ENCODE data around the gene PRKN.

PRKN gene

GRCh38 chr6:162722633-162723032 lies 4.9 kb downstream of the PRKN start:
- no peak for TF ChIP-seq ZNF274 (IDR thresholded peaks at IDR 0.05; ENCODE audit: low read depth, low read length)

GRCh38 chr6:162722226-162722625 lies 5.3 kb downstream of the PRKN start:
- TF ChIP-seq ZNF274 (IDR thresholded peaks at IDR 0.05; ENCODE audit: low read depth, low read length): no peak
- no peak overlapping the region for H3K4me3 ChIP-seq (ENCODE audit: low read length)

More at GRCh38 chr6:162722633-162723032, 4.9 kb downstream of the PRKN start:
- H3K4me3 ChIP-seq (ENCODE audit: low read length): no peak overlapping the region

GRCh38 chr6:162721404-162721687 lies 6.2 kb downstream of the PRKN start:
- no peak for TF ChIP-seq ZNF274 (IDR thresholded peaks at IDR 0.05; ENCODE audit: low read depth, low read length)
- H3K4me3 ChIP-seq (ENCODE audit: low read length): no peak overlapping the region

- no peak for TF ChIP-seq ZNF274 (IDR thresholded peaks at IDR 0.05; ENCODE audit: low read depth, low read length)
- H3K4me3 ChIP-seq (ENCODE audit: low read length): no peak overlapping the region
Measured at GRCh38 chr6:162719528-162719927, 8.0 kb downstream of the PRKN start.

GRCh38 chr6:162715601-162716000 lies 12.0 kb downstream of the PRKN start:
- H3K4me3 ChIP-seq (ENCODE audit: low read length): no peak overlapping the region
- no peak for TF ChIP-seq ZNF274 (IDR thresholded peaks at IDR 0.05; ENCODE audit: low read depth, low read length)

GRCh38 chr6:162713974-162714780 lies 13.4 kb downstream of the PRKN start:
- no peak overlapping the region for H3K4me3 ChIP-seq (ENCODE audit: low read length)
- TF ChIP-seq ZNF274 (IDR thresholded peaks at IDR 0.05; ENCODE audit: low read depth, low read length): no peak

GRCh38 chr6:162712694-162713093 lies 14.9 kb downstream of the PRKN start:
- no peak overlapping the region for H3K4me3 ChIP-seq (ENCODE audit: low read length)
- TF ChIP-seq ZNF274 (IDR thresholded peaks at IDR 0.05; ENCODE audit: low read depth, low read length): no peak

GRCh38 chr6:162711376-162711775 lies 16.2 kb downstream of the PRKN start:
- TF ChIP-seq ZNF274 (IDR thresholded peaks at IDR 0.05; ENCODE audit: low read depth, low read length): no peak
- H3K4me3 ChIP-seq (ENCODE audit: low read length): no peak overlapping the region

- H3K4me3 ChIP-seq (ENCODE audit: low read length): no peak overlapping the region
- no peak for TF ChIP-seq ZNF274 (IDR thresholded peaks at IDR 0.05; ENCODE audit: low read depth, low read length)
Measured at GRCh38 chr6:162710936-162711335, 16.6 kb downstream of the PRKN start.

- no peak for TF ChIP-seq ZNF274 (IDR thresholded peaks at IDR 0.05; ENCODE audit: low read depth, low read length)
- H3K4me3 ChIP-seq (ENCODE audit: low read length): no peak overlapping the region
Measured at GRCh38 chr6:162710419-162710818, 17.1 kb downstream of the PRKN start.

GRCh38 chr6:162709431-162709830 lies 18.1 kb downstream of the PRKN start:
- H3K4me3 ChIP-seq (ENCODE audit: low read length): no peak overlapping the region
- TF ChIP-seq ZNF274 (IDR thresholded peaks at IDR 0.05; ENCODE audit: low read depth, low read length): no peak

GRCh38 chr6:162708971-162709370 lies 18.6 kb downstream of the PRKN start:
- TF ChIP-seq ZNF274 (IDR thresholded peaks at IDR 0.05; ENCODE audit: low read depth, low read length): no peak

GRCh38 chr6:162706232-162706631 lies 21.3 kb downstream of the PRKN start:
- no peak for TF ChIP-seq ZNF274 (IDR thresholded peaks at IDR 0.05; ENCODE audit: low read depth, low read length)

More at GRCh38 chr6:162708971-162709370, 18.6 kb downstream of the PRKN start:
- H3K4me3 ChIP-seq (ENCODE audit: low read length): no peak overlapping the region

GRCh38 chr6:162705736-162706135 lies 21.8 kb downstream of the PRKN start:
- TF ChIP-seq ZNF274 (IDR thresholded peaks at IDR 0.05; ENCODE audit: low read depth, low read length): no peak
- no peak overlapping the region for H3K4me3 ChIP-seq (ENCODE audit: low read length)

More at GRCh38 chr6:162706232-162706631, 21.3 kb downstream of the PRKN start:
- H3K4me3 ChIP-seq (ENCODE audit: low read length): no peak overlapping the region

GRCh38 chr6:162704001-162704400 lies 23.6 kb downstream of the PRKN start:
- no peak for TF ChIP-seq ZNF274 (IDR thresholded peaks at IDR 0.05; ENCODE audit: low read depth, low read length)
- H3K4me3 ChIP-seq (ENCODE audit: low read length): no peak overlapping the region

- H3K4me3 ChIP-seq (ENCODE audit: low read length): no peak overlapping the region
- TF ChIP-seq ZNF274 (IDR thresholded peaks at IDR 0.05; ENCODE audit: low read depth, low read length): no peak
Measured at GRCh38 chr6:162702446-162702845, 25.1 kb downstream of the PRKN start.

Measured in GM08714 (cell line).